T-cell (primary cell): ENCODE measurements around the gene PRR14L. TPM values are rescaled to one million over a fixed set of nuclear protein-coding genes. Genes with fewer than 3 reads are reported as not detected.

Experiments
- ATAC-seq, 4 experiments: fragments of 200-7000 bp in 3 of 4; fragments of 150-1000 bp in 1 of 4; cut with Tn5 transposase; replicated peaks in 1 of 4; 1 replicate in 3 of 4; 2 replicates in 1 of 4; pipeline ENCODE4 v1.10.0; 2021; ENCODE audit warnings: moderate library complexity in 3 of 4, mild to moderate bottlenecking in 2 of 4, moderate number of reproducible peaks in 1 of 4
- CTCF ChIA-PET, 2 donors: fragments of 300-600 bp; sonication (Branson Sonifier 250); formaldehyde crosslinking; loops; one replicate each; lab custom pipeline; 2022; ENCODE audit warnings: antibody characterized with exemption in 2 of 2; lab: Charles Lee
- POLR2A ChIA-PET, 2 donors: fragments of 300-600 bp; sonication (Branson Sonifier 250); formaldehyde crosslinking; loops; one replicate each; lab custom pipeline; 2022; ENCODE audit warnings: antibody characterized with exemption in 2 of 2; lab: Charles Lee
- DNase-seq, 35 experiments: peaks; one replicate each; pipeline versions ENCODE4 v3.0.0 to v3.0.0-alpha.2; 2013 to 2023
- H3K27ac ChIP-seq: one replicate; pipeline ENCODE4 v1.5.1; 2013; ENCODE audit warnings: low read length
- H3K27me3 ChIP-seq, 2 experiments: replicated peaks in 1 of 2; 1 replicate in 1 of 2; 2 replicates in 1 of 2; pipeline versions ENCODE4 v1.6.1 to v1.7.0; 2013; ENCODE audit warnings: low read length in 1 of 2, mixed read lengths in 1 of 2; ENCODE audit not compliant: control insufficient read depth in 2 of 2, insufficient read depth in 2 of 2; ENCODE audit errors: extremely low read depth in 1 of 2
- H3K36me3 ChIP-seq, 2 donors: 1 replicate in 1 of 2; 2 replicates in 1 of 2; pipeline versions ENCODE4 v1.6.1 to v1.7.0; 2013; ENCODE audit warnings: low read length in 1 of 2; ENCODE audit not compliant: control insufficient read depth in 2 of 2, insufficient read depth in 1 of 2; ENCODE audit errors: extremely low read depth in 1 of 2
- H3K4me1 ChIP-seq, 2 experiments: 1 replicate in 1 of 2; 2 replicates in 1 of 2; pipeline versions ENCODE4 v1.6.1 to v1.7.0; 2013; ENCODE audit warnings: low read length in 2 of 2, mixed read lengths in 1 of 2; ENCODE audit not compliant: insufficient read depth in 2 of 2, control insufficient read depth in 1 of 2; ENCODE audit errors: extremely low read depth in 1 of 2
- H3K4me3 ChIP-seq, 2 donors: 1 replicate in 1 of 2; 2 replicates in 1 of 2; pipeline versions ENCODE4 v1.5.1 to v1.7.0; 2013; ENCODE audit warnings: mild to moderate bottlenecking in 2 of 2, low read length in 1 of 2, moderate library complexity in 1 of 2; ENCODE audit not compliant: control insufficient read depth in 1 of 2; ENCODE audit errors: extremely low read depth in 1 of 2
- H3K9me3 ChIP-seq: 2 replicates; pipeline ENCODE4 v1.7.0; 2013
- H3K27ac Mint-ChIP-seq, 2 donors: one replicate each; pipeline ENCODE4 v1.8.0; 2020 to 2021; ENCODE audit warnings: mild to moderate bottlenecking in 2 of 2, mixed read lengths in 2 of 2
- H3K27me3 Mint-ChIP-seq, 2 donors: one replicate each; pipeline ENCODE4 v1.8.0; 2021 to 2022; ENCODE audit warnings: mixed read lengths in 2 of 2
- H3K36me3 Mint-ChIP-seq: one replicate; pipeline ENCODE4 v1.8.0; 2021; ENCODE audit warnings: mixed read lengths
- H3K4me1 Mint-ChIP-seq, 3 donors: one replicate each; pipeline ENCODE4 v1.8.0; 2020 to 2022; ENCODE audit warnings: mixed read lengths in 3 of 3, mild to moderate bottlenecking in 1 of 3
- H3K4me3 Mint-ChIP-seq, 3 donors: one replicate each; pipeline ENCODE4 v1.8.0; 2020 to 2022; ENCODE audit warnings: mild to moderate bottlenecking in 3 of 3, mixed read lengths in 3 of 3, moderate library complexity in 3 of 3
- H3K9me3 Mint-ChIP-seq, 3 donors: one replicate each; pipeline ENCODE4 v1.8.0; 2020 to 2022; ENCODE audit warnings: mixed read lengths in 3 of 3
- WGBS: methylation state at CpG from one replicate; pipeline ENCODE4 v1.1.5; 2013; ENCODE audit warnings: missing lambda C conversion rate; ENCODE audit not compliant: insufficient coverage; 5-methylcytosine and 5-hydroxymethylcytosine counted together
- total RNA-seq, 35 experiments: library from RNA in 6 of 35; stranded (reverse) in 6 of 35; fragments of 120-200 nt in 1 of 35; gene quantifications; one replicate each; pipeline versions ENCODE4 v1.2.1 to v1.2.4 and lab custom pipeline; 2013 to 2026

PRR14L gene
- total RNA-seq, 5 donors from 2014 or later (not counting 1 experiment from before 2014, with no cell fraction given), result 48.0 to 63.0 (median 55.6) TPM

DNA sequence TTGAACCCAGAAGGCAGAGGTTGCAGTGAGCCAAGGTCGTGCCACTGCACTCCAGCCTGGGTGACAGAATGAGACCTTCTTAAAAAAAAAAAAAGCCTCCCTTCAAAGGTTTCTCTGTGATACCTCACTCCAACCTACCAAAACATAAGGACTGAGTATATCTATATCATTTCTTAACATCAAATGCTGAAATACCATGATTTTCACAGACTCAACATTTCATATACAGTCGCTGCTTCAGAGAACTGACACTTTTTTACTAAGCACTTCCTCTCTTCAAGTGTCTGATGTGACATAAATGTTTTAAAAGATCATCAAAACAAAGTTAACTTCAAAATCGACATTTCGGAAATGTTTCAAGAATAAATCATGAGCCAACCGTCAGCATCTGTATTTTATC, 12.0 kb downstream of the PRR14L start:
- peak overlapping the region in 1 of 3 donors; percentile 24 for H3K4me3 Mint-ChIP-seq
- Histone ChIP-seq H3K36me3 (peaks cover 7 to 34% of the 10 kb centered on the region in 2 donors), H3K4me1 (peaks cover 7 to 12% of the 10 kb centered on the region in 2 experiments), H3K4me3 (no peak overlapping the region), H3K27me3 (no peaks in the 10 kb centered on the region), H3K9me3 (no peaks in the 10 kb centered on the region), H3K27ac (no peak overlapping the region)
- H3K4me1 Mint-ChIP-seq, result peaks cover 43 to 60% (median 57%) of the 10 kb centered on the region in 3 donors
- peak overlapping the region; percentile 67 to 68 for H3K27ac Mint-ChIP-seq
- no peaks in the 10 kb centered on the region for H3K9me3 Mint-ChIP-seq
- H3K36me3 Mint-ChIP-seq, result peaks cover 26% of the 10 kb centered on the region
- ATAC-seq (peak in 2 of 4 experiments; percentile 31 to 66), DNase-seq (no peak)
- H3K27me3 Mint-ChIP-seq, result no peaks in the 10 kb centered on the region
- WGBS, result no CpG with 5 or more reads among the region's 5 CpGs
- ChIA-PET POLR2A (no interaction called here), CTCF (interaction anchor here in 1 of 2 donors (0.5 kb wide), 1 partner anchor 8 kb away, joined by 4 read pairs; no protein-coding TSS in a partner anchor)

GRCh38 chr22:31736458-31736857, 13.5 kb downstream of the PRR14L start:
- Histone ChIP-seq H3K4me3 (no peak overlapping the region), H3K27ac (no peak overlapping the region), H3K36me3 (peaks cover 11 to 34% of the 10 kb centered on the region in 2 donors), H3K27me3 (no peaks in the 10 kb centered on the region), H3K9me3 (no peaks in the 10 kb centered on the region), H3K4me1 (peaks cover 7 to 12% of the 10 kb centered on the region in 2 experiments)
- no peak for DNase-seq
- CTCF ChIA-PET, result interaction anchor here (0.7 to 0.9 kb wide), 2 partner anchors 10 to 213 kb away, joined by 3 to 4 read pairs; no protein-coding TSS in a partner anchor
- peaks cover 22% of the 10 kb centered on the region for H3K36me3 Mint-ChIP-seq
- H3K27ac Mint-ChIP-seq, result no peak overlapping the region
- no peak overlapping the region for H3K4me3 Mint-ChIP-seq
- no peak for ATAC-seq
- no peaks in the 10 kb centered on the region for H3K9me3 Mint-ChIP-seq
- POLR2A ChIA-PET, result no interaction called here
- no peaks in the 10 kb centered on the region for H3K27me3 Mint-ChIP-seq
- 100% methylated on average over 1 of the region's 2 CpGs for WGBS
- H3K4me1 Mint-ChIP-seq, result peaks cover 34 to 55% (median 53%) of the 10 kb centered on the region in 3 donors

DNA sequence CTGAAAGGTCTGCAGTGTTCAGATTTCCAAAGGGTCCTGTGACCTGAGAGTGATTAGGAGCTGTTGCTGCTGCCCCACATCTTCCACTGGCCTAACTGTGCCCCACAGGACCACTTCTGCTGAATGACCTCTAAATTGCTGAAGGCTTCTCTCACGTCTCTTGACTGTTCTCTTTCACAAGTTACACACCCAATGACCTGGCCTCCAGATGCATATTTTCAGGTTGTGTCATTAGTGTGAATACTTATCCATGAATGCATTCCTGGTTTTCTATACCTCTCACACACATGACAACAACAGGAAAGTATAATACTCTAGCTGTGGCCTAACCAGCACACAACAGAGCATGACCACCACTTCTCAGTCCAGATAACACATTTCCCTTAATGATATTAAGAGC, 15.4 kb downstream of the PRR14L start:
- no peak overlapping the region for H3K27ac ChIP-seq
- Mint-ChIP-seq H3K27me3 (no peaks in the 10 kb centered on the region), H3K27ac (no peak overlapping the region), H3K36me3 (peaks cover 15% of the 10 kb centered on the region), H3K4me3 (no peak overlapping the region), H3K4me1 (peaks cover 30 to 46% (median 44%) of the 10 kb centered on the region in 3 donors), H3K9me3 (no peaks in the 10 kb centered on the region)
- H3K4me1 ChIP-seq, result peaks cover 7 to 12% of the 10 kb centered on the region in 2 experiments
- H3K36me3 ChIP-seq, result peaks cover 11 to 30% of the 10 kb centered on the region in 2 donors
- no peaks in the 10 kb centered on the region for H3K27me3 ChIP-seq
- WGBS, result no CpG with 5 or more reads among the region's 1 CpG
- POLR2A ChIA-PET, result no interaction called here
- no peak for ATAC-seq
- no peaks in the 10 kb centered on the region for H3K9me3 ChIP-seq
- DNase-seq, result no peak
- H3K4me3 ChIP-seq, result no peak overlapping the region
- CTCF ChIA-PET, result no interaction called here

GRCh38 chr22:31733580-31734079, 16.3 kb downstream of the PRR14L start:
- Mint-ChIP-seq H3K36me3 (peaks cover 12% of the 10 kb centered on the region), H3K4me3 (no peak overlapping the region), H3K27ac (no peak overlapping the region), H3K9me3 (no peaks in the 10 kb centered on the region), H3K4me1 (peaks cover 28 to 38% (median 37%) of the 10 kb centered on the region in 3 donors), H3K27me3 (no peaks in the 10 kb centered on the region)
- peaks cover 7 to 12% of the 10 kb centered on the region in 2 experiments for H3K4me1 ChIP-seq
- H3K27ac ChIP-seq, result no peak overlapping the region
- no peak overlapping the region for H3K4me3 ChIP-seq
- H3K36me3 ChIP-seq, result peaks cover 11 to 23% of the 10 kb centered on the region in 2 donors
- ATAC-seq, result no peak
- DNase-seq, result no peak
- H3K9me3 ChIP-seq, result no peaks in the 10 kb centered on the region
- POLR2A ChIA-PET, result no interaction called here
- CTCF ChIA-PET, result interaction anchor here in 1 of 2 donors (0.6 kb wide), 1 partner anchor 33 kb away, joined by 3 read pairs; no protein-coding TSS in a partner anchor
- no peaks in the 10 kb centered on the region for H3K27me3 ChIP-seq
- WGBS, result 73% methylated on average over 6 of the region's 7 CpGs

DNA sequence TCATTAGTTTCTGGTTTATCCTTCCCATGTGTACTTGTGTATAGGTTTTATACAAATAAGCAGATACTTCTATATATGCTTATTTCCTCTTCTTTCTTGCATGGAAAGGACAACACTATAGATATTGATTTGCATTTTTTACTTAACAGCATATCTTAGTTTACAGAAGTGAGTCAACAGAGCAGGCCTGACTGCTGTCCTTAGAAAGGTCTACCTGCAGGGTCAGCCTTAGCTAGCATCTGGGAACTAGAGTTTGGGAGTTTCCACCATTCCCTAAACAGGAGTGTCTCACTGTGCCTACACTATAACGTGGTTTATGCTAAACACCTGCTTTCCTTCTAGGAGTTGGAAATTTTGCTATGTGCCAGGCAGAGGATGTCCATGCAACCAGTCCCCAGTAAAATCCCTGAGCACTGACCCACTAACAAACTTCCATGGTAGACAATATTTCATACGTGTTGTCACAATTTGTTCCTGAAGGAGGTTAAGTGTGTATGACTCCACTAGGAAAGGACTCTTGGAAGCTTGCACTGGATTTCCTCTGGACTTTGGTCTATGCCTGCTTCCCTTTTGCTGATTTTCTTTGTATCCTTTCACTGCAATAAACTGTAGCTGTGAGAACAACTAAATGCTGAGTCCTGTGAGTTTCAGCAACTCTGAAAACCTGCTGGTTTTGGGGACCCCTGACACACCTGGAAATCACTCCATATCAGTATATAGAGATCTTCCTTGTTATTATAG, 17.7 kb downstream of the PRR14L start:
- H3K9me3 Mint-ChIP-seq, result no peaks in the 10 kb centered on the region
- no CpG with 5 or more reads among the region's 2 CpGs for WGBS
- no peaks in the 10 kb centered on the region for H3K27me3 Mint-ChIP-seq
- H3K4me1 Mint-ChIP-seq, result peaks cover 16 to 27% (median 25%) of the 10 kb centered on the region in 3 donors
- POLR2A ChIA-PET, result no interaction called here
- peaks cover 4% of the 10 kb centered on the region for H3K36me3 Mint-ChIP-seq
- Histone ChIP-seq H3K4me3 (no peak overlapping the region), H3K9me3 (no peaks in the 10 kb centered on the region), H3K36me3 (peaks cover 18 to 22% of the 10 kb centered on the region in 2 donors), H3K27ac (no peak overlapping the region), H3K4me1 (peaks cover 0 to 9% of the 10 kb centered on the region in 2 experiments), H3K27me3 (no peaks in the 10 kb centered on the region)
- CTCF ChIA-PET, result no interaction called here
- H3K4me3 Mint-ChIP-seq, result no peak overlapping the region
- ATAC-seq, result no peak
- DNase-seq, result no peak
- H3K27ac Mint-ChIP-seq, result peak overlapping the region in 1 of 2 donors; percentile 35

DNA sequence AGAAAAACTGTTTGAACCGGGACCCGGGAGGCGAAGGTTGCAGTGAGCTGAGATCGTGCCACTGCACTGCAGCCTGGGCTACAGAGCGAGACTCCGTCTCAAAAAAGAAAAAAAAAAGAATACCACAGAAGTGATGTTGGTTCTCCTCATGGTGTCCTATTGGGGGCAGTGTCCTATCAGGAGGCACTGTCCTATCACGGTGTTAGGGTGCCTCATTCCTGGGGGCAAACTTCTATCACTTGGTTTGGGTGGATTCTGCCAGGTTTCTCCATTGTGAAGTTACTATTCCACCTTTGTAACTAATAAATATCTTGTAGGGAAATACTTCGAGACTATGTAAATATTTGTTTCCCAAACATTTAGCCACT, 19.6 kb downstream of the PRR14L start:
- no peaks in the 10 kb centered on the region for H3K27me3 ChIP-seq
- no peak for ATAC-seq
- Mint-ChIP-seq H3K4me1 (peaks cover 16 to 21% (median 19%) of the 10 kb centered on the region in 3 donors), H3K27ac (no peak overlapping the region), H3K36me3 (peaks cover 4% of the 10 kb centered on the region), H3K9me3 (no peaks in the 10 kb centered on the region), H3K4me3 (no peak overlapping the region), H3K27me3 (no peaks in the 10 kb centered on the region)
- WGBS, result 93% methylated on average over 6 of the region's 8 CpGs
- peaks cover 11 to 17% of the 10 kb centered on the region in 2 donors for H3K36me3 ChIP-seq
- POLR2A ChIA-PET, result no interaction called here
- peaks cover 0 to 3% of the 10 kb centered on the region in 2 experiments for H3K4me1 ChIP-seq
- no peak overlapping the region for H3K27ac ChIP-seq
- no peak for DNase-seq
- H3K4me3 ChIP-seq, result no peak overlapping the region
- CTCF ChIA-PET, result interaction anchor here (0.7 kb wide), 2 partner anchors 197 to 221 kb away, joined by 4 to 5 read pairs; no protein-coding TSS in a partner anchor
- no peaks in the 10 kb centered on the region for H3K9me3 ChIP-seq
